22Rv1 (cell line): ENCODE data around the gene SCO1.

ENCODE experiments used
- CTCF ChIP-seq: fragments of 450-650 bp; IDR thresholded peaks from 2 replicates; pipeline ENCODE4 v1.5.1; 2017; ENCODE audit warnings: mild to moderate bottlenecking
- ZFX ChIP-seq: fragments of 450-650 bp; IDR thresholded peaks from 2 replicates; pipeline ENCODE4 v1.6.1; 2017; ENCODE audit warnings: antibody characterized with exemption, borderline replicate concordance

- no peak for TF ChIP-seq CTCF
- no peak for TF ChIP-seq ZFX
These were observed 35.9 kb downstream of the SCO1 start for GRCh38 chr17:10661437-10661836.
